Endodermal cell (in vitro differentiated cells): ENCODE data around the gene KCNQ5. TPM values are rescaled to one million over a fixed set of nuclear protein-coding genes. Genes with fewer than 3 reads are reported as not detected.

ENCODE experiments used
- DNase-seq: peaks from one replicate; pipeline ENCODE4 v3.0.0-alpha.2; 2017
- H3K27ac ChIP-seq: 2 replicates; pipeline ENCODE4 v1.5.1; 2013; ENCODE audit warnings: mild to moderate bottlenecking, low read depth, low read length, moderate library complexity
- H3K27me3 ChIP-seq: 2 replicates; pipeline ENCODE4 v1.6.1; 2013; ENCODE audit warnings: mild to moderate bottlenecking, low read length, moderate library complexity; ENCODE audit not compliant: insufficient read depth, control insufficient read depth, poor library complexity, severe bottlenecking
- H3K36me3 ChIP-seq: 2 replicates; pipeline ENCODE4 v1.7.0; 2013; ENCODE audit warnings: mild to moderate bottlenecking, low read length, moderate library complexity; ENCODE audit not compliant: control insufficient read depth, insufficient read depth
- H3K4me1 ChIP-seq: one replicate; pipeline ENCODE4 v1.7.0; 2013; ENCODE audit warnings: low read length; ENCODE audit not compliant: control insufficient read depth, insufficient read depth
- H3K4me3 ChIP-seq: 2 replicates; pipeline ENCODE4 v1.5.1; 2013; ENCODE audit warnings: mild to moderate bottlenecking, low read length, moderate library complexity
- H3K9ac ChIP-seq: 2 replicates; pipeline ENCODE4 v1.6.1; 2013; ENCODE audit warnings: mild to moderate bottlenecking, low read length, moderate library complexity; ENCODE audit not compliant: poor library complexity, severe bottlenecking; ENCODE audit errors: extremely low read depth
- H3K9me3 ChIP-seq: 2 replicates; pipeline ENCODE4 v1.6.1; 2013; ENCODE audit warnings: mild to moderate bottlenecking, low read length, moderate library complexity; ENCODE audit not compliant: control insufficient read depth
- H3K27ac Mint-ChIP-seq: 2 replicates; pipeline ENCODE4 v1.8.0; 2020; ENCODE audit warnings: mixed read lengths
- H3K27me3 Mint-ChIP-seq: 2 replicates; pipeline ENCODE4 v1.8.0; 2021; ENCODE audit warnings: mild to moderate bottlenecking, mixed read lengths; ENCODE audit not compliant: insufficient read depth
- H3K36me3 Mint-ChIP-seq: 2 replicates; pipeline ENCODE4 v1.8.0; 2020; ENCODE audit warnings: low read depth, mixed read lengths
- H3K4me1 Mint-ChIP-seq: 2 replicates; pipeline ENCODE4 v1.8.0; 2020; ENCODE audit warnings: mixed read lengths
- H3K4me3 Mint-ChIP-seq: 2 replicates; pipeline ENCODE4 v1.8.0; 2020; ENCODE audit warnings: mild to moderate bottlenecking, moderate library complexity, mixed read lengths
- H3K9me3 Mint-ChIP-seq: 2 replicates; pipeline ENCODE4 v1.8.0; 2020; ENCODE audit warnings: mild to moderate bottlenecking, mixed read lengths
- CTCF ChIP-seq: fragments of 200-600 bp; sonication (generic); conservative IDR thresholded peaks from 2 replicates; pipeline ENCODE4 v1.5.0; 2021; ENCODE audit warnings: antibody characterized with exemption, mild to moderate bottlenecking
- WGBS, 2 experiments: methylation state at CpG; one replicate each; pipeline versions ENCODE4 v1.1.5 to v1.1.7; 2013; ENCODE audit warnings: missing lambda C conversion rate in 2 of 2, mixed read lengths in 1 of 2; ENCODE audit not compliant: insufficient coverage in 1 of 2, insufficient read length in 1 of 2; 5-methylcytosine and 5-hydroxymethylcytosine counted together
- microRNA-seq: library from miRNA; unstranded; fragments of <30 nt; microRNA quantifications from one replicate; pipeline ENCODE4 v1.2.0, GENCODE V29; 2020; ENCODE audit warnings: borderline microRNAs expressed
- total RNA-seq, 2 donors: library from RNA; stranded (reverse); fragmentation: NEBNext Ultra II Directional in 1 of 2; extraction: Animal tissue kit (Norgen Biotek cat#: 25700) in 1 of 2; gene quantifications; 2 replicates in 1 of 2; 3 replicates in 1 of 2; pipeline ENCODE4 v1.2.1, GENCODE V29; 2021

Gene KCNQ5
- total RNA-seq, 2 donors from 2014 or later = 2.4 to 8.3 TPM

- H3K27ac Mint-ChIP-seq = no peak overlapping the region
- no peak overlapping the region for H3K9ac ChIP-seq
- H3K27me3 ChIP-seq = no peaks in the 10 kb centered on the region
- no peak for DNase-seq
- peaks cover 13% of the 10 kb centered on the region for H3K4me1 Mint-ChIP-seq
- H3K36me3 Mint-ChIP-seq = no peaks in the 10 kb centered on the region
- H3K4me3 Mint-ChIP-seq = no peak overlapping the region
- H3K9me3 ChIP-seq = no peaks in the 10 kb centered on the region
- no peak for TF ChIP-seq CTCF
- no peak overlapping the region for H3K4me3 ChIP-seq
- no peaks in the 10 kb centered on the region for H3K9me3 Mint-ChIP-seq
- WGBS, 2 experiments = 92% methylated on average over 5 of the region's 5 CpGs; no CpG with 5 or more reads in 1 of the 2 experiments
- H3K36me3 ChIP-seq = no peaks in the 10 kb centered on the region
- no peak overlapping the region for H3K27ac ChIP-seq
- H3K4me1 ChIP-seq = peaks cover 4% of the 10 kb centered on the region
- H3K27me3 Mint-ChIP-seq = no peaks in the 10 kb centered on the region
Observed at GRCh38 chr6:73242001-73242400, 620.1 kb downstream of the KCNQ5 start.

Small RNA genes lying within 50 kb of the gene (microRNA-seq; reads per million reads assigned to microRNA genes)
- gene MIR4282 = not detected
